Anterior cingulate cortex (tissue), 58 donors: ENCODE measurements around the gene MPHOSPH6.
"Not testable (repeated sequence)": the region's sequence is repeated elsewhere in the genome, so short reads cannot be mapped to it uniquely, and the experiment has no call there.

Experiments
- DNase-seq, 58 donors: peaks; one replicate each; lab custom pipeline; 2025; lab: John Stamatoyannopoulos, UW

Gene MPHOSPH6

GRCh38 chr16:82169861-82170845, at the start of gene MPHOSPH6:
Gene MPHOSPH6, minus strand, starts transcription at chr16:82170224. Its CDS starts 49 bp downstream, at chr16:82170175.
- DNase-seq, result peak; percentile 26 to 90 (median 80)

GRCh38 chr16:82219298-82219697, 49.3 kb upstream of the MPHOSPH6 start:
- no peak for DNase-seq

GRCh38 chr16:82209314-82209713, 39.3 kb upstream of the MPHOSPH6 start:
- DNase-seq, result not testable (repeated sequence)

- no peak for DNase-seq
These were observed 33.2 kb upstream of the MPHOSPH6 start for GRCh38 chr16:82203198-82203597.

GRCh38 chr16:82201926-82202325, 31.9 kb upstream of the MPHOSPH6 start:
- no peak for DNase-seq

GRCh38 chr16:82201351-82201750, 31.3 kb upstream of the MPHOSPH6 start:
- no peak for DNase-seq

GRCh38 chr16:82199209-82199608, 29.2 kb upstream of the MPHOSPH6 start:
- no peak for DNase-seq

- DNase-seq, result no peak
These were observed 27.7 kb upstream of the MPHOSPH6 start for GRCh38 chr16:82197540-82198240.

- DNase-seq, result no peak
These were observed 26.0 kb upstream of the MPHOSPH6 start for GRCh38 chr16:82195917-82196494.

- no peak for DNase-seq
These were observed 24.1 kb upstream of the MPHOSPH6 start for GRCh38 chr16:82194086-82194485.

GRCh38 chr16:82192665-82193064, 22.6 kb upstream of the MPHOSPH6 start:
- peak in 1 of 58 donors; percentile 6 for DNase-seq

GRCh38 chr16:82190386-82190785, 20.4 kb upstream of the MPHOSPH6 start:
- DNase-seq, result no peak

- DNase-seq, result no peak
These were observed 17.8 kb upstream of the MPHOSPH6 start for GRCh38 chr16:82187829-82188228.

GRCh38 chr16:82185012-82185411, 15.0 kb upstream of the MPHOSPH6 start:
- no peak for DNase-seq

GRCh38 chr16:82184213-82184612, 14.2 kb upstream of the MPHOSPH6 start:
- DNase-seq, result no peak

GRCh38 chr16:82183004-82183397, 13.0 kb upstream of the MPHOSPH6 start:
- DNase-seq, result no peak

GRCh38 chr16:82182266-82183003, 12.4 kb upstream of the MPHOSPH6 start:
- DNase-seq, result no peak

GRCh38 chr16:82181461-82182185, 11.6 kb upstream of the MPHOSPH6 start:
- DNase-seq, result no peak

GRCh38 chr16:82178352-82178751, 8.3 kb upstream of the MPHOSPH6 start:
- no peak for DNase-seq

GRCh38 chr16:82177555-82177954, 7.5 kb upstream of the MPHOSPH6 start:
- no peak for DNase-seq
